HepG2 (cell line): ENCODE data around the gene AGRN. TPM values are rescaled to one million over a fixed set of nuclear protein-coding genes. Genes with fewer than 3 reads are reported as not detected.
A peak's percentile ranks its signal among the peaks of the same experiment; 100 is the strongest.

Experiments used
- CSRNP2 ChIP-seq: sonication (generic); formaldehyde crosslinking; conservative IDR thresholded peaks from 2 replicates; pipeline ENCODE4 v1.8.0; 2022; ENCODE audit warnings: low read depth, missing genetic modification reagents
- ETS1 ChIP-seq: sonication (generic); formaldehyde crosslinking; IDR thresholded peaks from 2 replicates; pipeline ENCODE4 v1.4.0; 2020; ENCODE audit warnings: missing genetic modification reagents
- HMGXB3 ChIP-seq: sonication (generic); formaldehyde crosslinking; IDR thresholded peaks from 2 replicates; pipeline ENCODE4 v1.4.0; 2020; ENCODE audit warnings: missing genetic modification reagents, borderline replicate concordance
- HNF4A ChIP-seq: sonication (generic); formaldehyde crosslinking; IDR thresholded peaks from 2 replicates; pipeline ENCODE4 v1.4.0; 2020; ENCODE audit warnings: missing genetic modification reagents
- LRRFIP1 ChIP-seq: sonication (generic); formaldehyde crosslinking; conservative IDR thresholded peaks from 2 replicates; pipeline ENCODE4 v1.4.0; 2020; ENCODE audit warnings: missing genetic modification reagents
- MATR3 ChIP-seq: sonication (generic); formaldehyde crosslinking; IDR thresholded peaks from 2 replicates; pipeline ENCODE4 v1.4.0; 2020; ENCODE audit warnings: missing genetic modification reagents
- RXRB ChIP-seq: IDR thresholded peaks from 2 replicates; pipeline ENCODE4 v1.6.1; 2016; ENCODE audit warnings: borderline replicate concordance, missing genetic modification reagents, missing compliant biosample characterization
- SETDB1 ChIP-seq: sonication (generic); formaldehyde crosslinking; IDR thresholded peaks from 2 replicates; pipeline ENCODE4 v1.5.1; 2020; ENCODE audit warnings: missing genetic modification reagents, mild to moderate bottlenecking, borderline replicate concordance
- TERF1 ChIP-seq: sonication (generic); formaldehyde crosslinking; IDR thresholded peaks from 2 replicates; pipeline ENCODE4 v1.8.0; 2022; ENCODE audit warnings: mild to moderate bottlenecking, missing genetic modification reagents, moderate library complexity
- ZBTB21 ChIP-seq: sonication (generic); formaldehyde crosslinking; IDR thresholded peaks from 2 replicates; pipeline ENCODE4 v1.4.0; 2020; ENCODE audit warnings: missing genetic modification reagents
- ZNF441 ChIP-seq: sonication (generic); formaldehyde crosslinking; IDR thresholded peaks from 2 replicates; pipeline ENCODE4 v1.7.0; 2021; ENCODE audit warnings: missing genetic modification reagents, borderline replicate concordance
- ZNF800 ChIP-seq: sonication (generic); formaldehyde crosslinking; IDR thresholded peaks from 2 replicates; pipeline ENCODE4 v1.4.0; 2020; ENCODE audit warnings: missing genetic modification reagents
- polyA plus RNA-seq, 8 experiments: library from polyadenylated mRNA; depleted of rRNA in 3 of 8; stranded (reverse) in 7 of 8; unstranded in 1 of 8; fragments of >200 nt; fragmentation: Illumina TruSeq in 4 of 8; extraction: Trizol in 4 of 8; gene quantifications; 2 replicates each; pipeline versions ENCODE4 v1.2.1 to v1.2.3, GENCODE V29; 2011 to 2016; ENCODE audit warnings: low read depth in 4 of 8, missing spikeins in 1 of 8, mixed read lengths in 1 of 8; ENCODE audit not compliant: insufficient read depth in 1 of 8
- total RNA-seq, 5 experiments: library from RNA; depleted of rRNA; stranded (reverse); fragments of >200 nt; fragmentation: Illumina TruSeq; extraction: Trizol; gene quantifications; 2 replicates each; pipeline ENCODE4 v1.2.3, GENCODE V29; 2016; ENCODE audit warnings: low read depth in 1 of 5

AGRN gene
- total and polyA plus RNA-seq, 2 of the 13 experiments (the other 11 are each of a cell fraction or from before 2014, with no cell fraction given), result 29.8 to 65.2 TPM

- no peak for TF ChIP-seq ZBTB21
- TF ChIP-seq ZNF800, result no peak
- peak; percentile 89 for TF ChIP-seq HNF4A (CRISPR knock-in tag)
- no peak for TF ChIP-seq HMGXB3 (CRISPR knock-in tag)
- TF ChIP-seq TERF1 (CRISPR knock-in tag), result no peak
- no peak for TF ChIP-seq CSRNP2 (CRISPR knock-in tag)
- no peak for TF ChIP-seq LRRFIP1 (CRISPR knock-in tag)
- no peak for TF ChIP-seq MATR3 (CRISPR knock-in tag)
- peak; percentile 32; the same call in 1 of the 2 replicates for TF ChIP-seq RXRB (CRISPR knock-in tag)
- no peak for TF ChIP-seq SETDB1 (CRISPR knock-in tag)
- TF ChIP-seq ZNF441 (CRISPR knock-in tag), result no peak
- TF ChIP-seq ETS1 (CRISPR knock-in tag), result no peak
Observed at GRCh38 chr1:1065265-1065939, 45.5 kb downstream of the AGRN start (continued).
